HEK293 (cell line): Measurements from ENCODE around the gene ATP8A2.

Experiments used
- CTCF ChIA-PET: fragments of 350-600 bp; formaldehyde crosslinking; extraction: SDS; loops from one replicate; lab custom pipeline; 2021; ENCODE audit warnings: antibody characterized with exemption; lab: Yijun Ruan, JAX
- POLR2A ChIA-PET: fragments of 300-600 bp; formaldehyde crosslinking; extraction: SDS; loops from one replicate; lab custom pipeline; 2020; ENCODE audit warnings: antibody characterized with exemption, inconsistent platforms; lab: Yijun Ruan, JAX
- H3K27ac ChIP-seq: fragments of 200-500 bp; sonication (Bioruptor generic); 2 replicates; pipeline ENCODE4 v1.5.1; 2014; ENCODE audit warnings: low read depth, low read length, control low read depth, inconsistent platforms; ENCODE audit errors: extremely low read depth
- H3K36me3 ChIP-seq, 2 experiments: fragments of 200-500 bp in 1 of 2; sonication (Bioruptor generic) in 1 of 2; 1 replicate in 1 of 2; 2 replicates in 1 of 2; pipeline ENCODE4 v1.5.1; 2014 to 2017; ENCODE audit warnings: inconsistent platforms in 2 of 2, low read length in 2 of 2; ENCODE audit not compliant: control insufficient read depth in 2 of 2, insufficient read depth in 1 of 2
- H3K4me1 ChIP-seq: fragments of 200-500 bp; sonication (Bioruptor generic); 2 replicates; pipeline ENCODE4 v1.5.1; 2014; ENCODE audit warnings: mild to moderate bottlenecking, low read length, inconsistent platforms; ENCODE audit not compliant: control insufficient read depth, insufficient read depth
- H3K4me3 ChIP-seq: 2 replicates; pipeline ENCODE4 v1.5.1; 2011; ENCODE audit warnings: low read depth, mild to moderate bottlenecking, control low read depth, low read length, moderate library complexity
- H3K9me3 ChIP-seq: fragments of 200-500 bp; sonication (Bioruptor generic); 2 replicates; pipeline ENCODE4 v1.5.1; 2014; ENCODE audit warnings: low read depth, low read length, inconsistent platforms; ENCODE audit not compliant: control insufficient read depth, insufficient read depth
- ELK4 ChIP-seq: IDR thresholded peaks from 2 replicates; pipeline ENCODE4 v1.6.1; 2011; ENCODE audit warnings: mild to moderate bottlenecking, low read depth, low read length, borderline replicate concordance
- MYNN ChIP-seq: fragments of 450-650 bp; formaldehyde crosslinking; IDR thresholded peaks from 2 replicates; pipeline ENCODE4 v1.5.1; 2016; ENCODE audit warnings: missing biosample characterization, missing genetic modification characterization, borderline replicate concordance
- PRDM6 ChIP-seq: fragments of 450-650 bp; formaldehyde crosslinking; IDR thresholded peaks from 2 replicates; pipeline ENCODE4 v1.5.1; 2017; ENCODE audit warnings: missing biosample characterization, missing genetic modification characterization
- TSHZ1 ChIP-seq: fragments of 450-650 bp; formaldehyde crosslinking; IDR thresholded peaks from 2 replicates; pipeline ENCODE4 v1.5.1; 2016; ENCODE audit warnings: missing biosample characterization, missing genetic modification characterization, borderline replicate concordance
- ZBTB44 ChIP-seq: fragments of 450-650 bp; IDR thresholded peaks from 2 replicates; pipeline ENCODE4 v1.5.1; 2018; ENCODE audit warnings: missing biosample characterization, mild to moderate bottlenecking, missing genetic modification characterization
- ZNF10 ChIP-seq: fragments of 450-650 bp; formaldehyde crosslinking; IDR thresholded peaks from 2 replicates; pipeline ENCODE4 v1.5.1; 2017; ENCODE audit warnings: missing biosample characterization, missing genetic modification characterization
- ZNF133 ChIP-seq: fragments of 450-650 bp; formaldehyde crosslinking; IDR thresholded peaks from 2 replicates; pipeline ENCODE4 v1.5.1; 2016; ENCODE audit warnings: missing biosample characterization, missing genetic modification characterization
- ZNF140 ChIP-seq: fragments of 450-650 bp; formaldehyde crosslinking; IDR thresholded peaks from 2 replicates; pipeline ENCODE4 v1.5.1; 2016; ENCODE audit warnings: missing biosample characterization, missing genetic modification characterization
- ZNF148 ChIP-seq: fragments of 450-650 bp; formaldehyde crosslinking; IDR thresholded peaks from 2 replicates; pipeline ENCODE4 v1.5.0; 2017; ENCODE audit warnings: missing biosample characterization, missing genetic modification characterization, borderline replicate concordance
- ZNF155 ChIP-seq: fragments of 450-650 bp; formaldehyde crosslinking; IDR thresholded peaks from 2 replicates; pipeline ENCODE4 v1.5.1; 2016; ENCODE audit warnings: missing biosample characterization, missing genetic modification characterization
- ZNF157 ChIP-seq: fragments of 450-650 bp; formaldehyde crosslinking; IDR thresholded peaks from 2 replicates; pipeline ENCODE4 v1.5.1; 2016; ENCODE audit warnings: missing biosample characterization, missing genetic modification characterization
- ZNF175 ChIP-seq: fragments of 450-650 bp; formaldehyde crosslinking; IDR thresholded peaks from 2 replicates; pipeline ENCODE4 v1.5.1; 2016; ENCODE audit warnings: missing biosample characterization, missing genetic modification characterization
- ZNF221 ChIP-seq: fragments of 450-650 bp; formaldehyde crosslinking; IDR thresholded peaks from 2 replicates; pipeline ENCODE4 v1.5.1; 2017; ENCODE audit warnings: missing biosample characterization, missing genetic modification characterization, borderline replicate concordance
- ZNF24 ChIP-seq: fragments of 450-650 bp; formaldehyde crosslinking; IDR thresholded peaks from 2 replicates; pipeline ENCODE4 v1.5.1; 2016; ENCODE audit warnings: missing biosample characterization, missing genetic modification characterization
- ZNF248 ChIP-seq: fragments of 450-650 bp; formaldehyde crosslinking; IDR thresholded peaks from 2 replicates; pipeline ENCODE4 v1.5.1; 2017; ENCODE audit warnings: missing biosample characterization, missing genetic modification characterization
- ZNF274 ChIP-seq, 2 experiments: fragments of 200-500 bp in 1 of 2; fragments of 450-650 bp in 1 of 2; sonication (Bioruptor generic) in 1 of 2; formaldehyde crosslinking in 1 of 2; IDR thresholded peaks; 2 replicates each; pipeline versions ENCODE4 v1.5.1 to v1.6.1; 2014 to 2016; ENCODE audit warnings: borderline replicate concordance in 1 of 2, inconsistent platforms in 1 of 2, low read length in 1 of 2, missing biosample characterization in 1 of 2, missing genetic modification characterization in 1 of 2
- ZNF596 ChIP-seq: fragments of 450-650 bp; IDR thresholded peaks from 2 replicates; pipeline ENCODE4 v1.5.0; 2018; ENCODE audit warnings: missing biosample characterization, mild to moderate bottlenecking, missing genetic modification characterization, moderate library complexity
- ZNF600 ChIP-seq: fragments of 450-650 bp; formaldehyde crosslinking; IDR thresholded peaks from 2 replicates; pipeline ENCODE4 v1.5.1; 2016; ENCODE audit warnings: missing biosample characterization, missing genetic modification characterization
- ZNF776 ChIP-seq: fragments of 450-650 bp; formaldehyde crosslinking; IDR thresholded peaks from 2 replicates; pipeline ENCODE4 v1.5.0; 2017; ENCODE audit warnings: missing biosample characterization, missing genetic modification characterization, borderline replicate concordance
- ZNF830 ChIP-seq: fragments of 450-650 bp; IDR thresholded peaks from 2 replicates; pipeline ENCODE4 v1.5.0; 2018; ENCODE audit warnings: missing biosample characterization, missing genetic modification characterization, low read depth, mild to moderate bottlenecking, moderate library complexity

ATP8A2 gene

GRCh38 chr13:25679936-25680335 is 308.2 kb downstream of the ATP8A2 start:
- ChIA-PET POLR2A (no interaction called here), CTCF (no interaction called here)
- Histone ChIP-seq H3K9me3 (no peaks in the 10 kb centered on the region), H3K36me3 (no peaks in the 10 kb centered on the region), H3K27ac (no peak overlapping the region), H3K4me1 (no peaks in the 10 kb centered on the region), H3K4me3 (no peak overlapping the region)
- TF ChIP-seq ZNF157 (tag by site-specific recombination) (no peak), ZNF133 (tag by site-specific recombination) (no peak), ZBTB44 (no peak), PRDM6 (no peak), ZNF248 (no peak), ZNF10 (tag by site-specific recombination) (no peak)

- POLR2A ChIA-PET, result no interaction called here
- Histone ChIP-seq H3K36me3 (no peaks in the 10 kb centered on the region), H3K4me3 (no peak overlapping the region), H3K4me1 (no peaks in the 10 kb centered on the region), H3K9me3 (no peaks in the 10 kb centered on the region), H3K27ac (no peak overlapping the region)
- no peak for TF ChIP-seq ZNF596
- TF ChIP-seq ZNF274 (IDR thresholded peaks at IDR 0.05; ENCODE audit: low read length), result no peak
- TF ChIP-seq ZNF274 (tag by site-specific recombination; IDR thresholded peaks at IDR 0.05; ENCODE audit: borderline replicate concordance), result no peak
- TF ChIP-seq ZNF148, result no peak
- TF ChIP-seq ZNF221, result no peak
- CTCF ChIA-PET, result no interaction called here
Observed at GRCh38 chr13:25682276-25682675, 310.5 kb downstream of the ATP8A2 start.

- Histone ChIP-seq H3K27ac (no peak overlapping the region), H3K4me1 (no peaks in the 10 kb centered on the region), H3K9me3 (no peaks in the 10 kb centered on the region), H3K36me3 (no peaks in the 10 kb centered on the region), H3K4me3 (no peak overlapping the region)
- TF ChIP-seq ZNF776 (tag by site-specific recombination) (no peak), ELK4 (no peak), MYNN (tag by site-specific recombination) (no peak), TSHZ1 (tag by site-specific recombination) (no peak), ZNF133 (tag by site-specific recombination) (no peak), ZNF600 (tag by site-specific recombination) (no peak), ZNF140 (tag by site-specific recombination) (no peak), ZNF24 (tag by site-specific recombination) (no peak), ZNF830 (tag by site-specific recombination) (no peak), ZNF157 (tag by site-specific recombination) (no peak), ZNF175 (tag by site-specific recombination) (no peak), ZNF155 (tag by site-specific recombination) (no peak)
- POLR2A ChIA-PET, result no interaction called here
- CTCF ChIA-PET, result no interaction called here
Observed at GRCh38 chr13:25683056-25683455, 311.3 kb downstream of the ATP8A2 start.
